Measurements from ENCODE around the gene IL17REL. TPM values are rescaled to one million over a fixed set of nuclear protein-coding genes. Genes with fewer than 3 reads are reported as not detected.

Gene IL17REL
- polyA plus RNA-seq (2013, experiment 1 of 2; ENCODE audit: insufficient read length): not detected
- 0.02 TPM for polyA plus RNA-seq (2013, experiment 2 of 2; ENCODE audit: insufficient read length)

GRCh38 chr22:50012211-50013181 is at the start of gene IL17REL:
Gene IL17REL, minus strand, starts transcription at chr22:50012765. Its CDS starts 119 bp downstream, at chr22:50012646.
- DNase-seq: no peak

DNA sequence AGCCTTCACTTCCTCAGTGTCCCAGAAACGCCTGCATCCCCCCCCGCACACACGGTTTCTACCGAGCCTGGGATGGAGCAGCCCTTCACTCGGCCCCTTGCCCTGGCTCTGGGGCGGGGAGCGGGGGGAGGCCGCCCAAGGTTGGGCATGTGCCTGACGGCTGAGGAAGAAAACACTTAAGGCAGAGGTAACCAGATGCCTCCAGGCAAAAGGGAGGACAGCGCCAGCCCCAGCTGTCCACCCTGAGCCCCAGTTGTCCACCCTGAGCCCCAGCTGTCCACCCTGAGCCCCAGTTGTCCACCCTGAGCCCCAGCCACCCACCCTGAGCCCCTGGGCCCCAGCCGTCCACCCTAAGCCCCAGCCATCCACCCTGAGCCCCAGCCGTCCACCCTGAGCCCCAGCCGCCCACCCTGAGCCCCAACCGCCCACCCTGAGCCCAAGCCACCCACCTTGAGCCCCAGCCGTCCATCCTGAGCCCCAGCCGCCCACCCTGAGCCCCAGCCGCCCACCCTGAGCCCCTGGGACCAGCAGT is 49.3 kb upstream of the IL17REL start:
- no peak for DNase-seq

DNA sequence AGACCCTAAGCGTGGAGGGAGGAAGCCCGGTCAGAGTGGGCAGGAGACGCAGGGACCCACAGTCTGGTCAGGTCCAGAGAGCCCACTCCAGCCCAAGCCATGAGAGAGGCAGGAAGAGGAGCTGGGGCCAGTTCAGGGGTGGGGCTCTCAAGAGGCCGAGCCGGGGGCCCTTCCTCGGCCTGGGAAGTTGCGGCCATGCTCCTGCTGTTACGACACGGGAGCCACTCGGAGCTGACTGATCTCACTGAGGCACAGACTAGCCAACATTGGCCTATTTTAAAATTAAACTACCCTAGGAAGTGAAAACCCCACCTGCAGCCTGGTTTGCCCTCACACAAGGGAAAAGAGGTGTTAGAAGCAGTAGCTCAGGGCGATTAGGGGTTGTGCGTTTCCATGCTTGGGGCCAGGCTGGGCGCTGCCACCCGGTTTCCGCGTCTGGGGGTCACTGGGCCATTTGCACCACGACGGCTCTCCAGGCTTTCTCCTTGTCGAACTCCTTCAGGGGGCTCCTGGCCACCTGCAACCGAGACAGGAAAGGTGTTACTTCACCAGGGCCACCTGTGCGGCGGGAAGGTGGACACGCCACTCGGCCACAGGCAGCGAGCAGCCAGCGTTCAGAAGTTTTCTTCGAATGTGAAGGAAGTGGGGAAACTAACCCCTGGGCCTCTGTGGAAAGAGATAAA is 48.7 kb upstream of the IL17REL start:
- no peak for DNase-seq

- DNase-seq: no peak
Measured at GRCh38 chr22:50060441-50061140, 48.0 kb upstream of the IL17REL start.

GRCh38 chr22:50059881-50060262 is 47.3 kb upstream of the IL17REL start:
- no peak for DNase-seq

DNA sequence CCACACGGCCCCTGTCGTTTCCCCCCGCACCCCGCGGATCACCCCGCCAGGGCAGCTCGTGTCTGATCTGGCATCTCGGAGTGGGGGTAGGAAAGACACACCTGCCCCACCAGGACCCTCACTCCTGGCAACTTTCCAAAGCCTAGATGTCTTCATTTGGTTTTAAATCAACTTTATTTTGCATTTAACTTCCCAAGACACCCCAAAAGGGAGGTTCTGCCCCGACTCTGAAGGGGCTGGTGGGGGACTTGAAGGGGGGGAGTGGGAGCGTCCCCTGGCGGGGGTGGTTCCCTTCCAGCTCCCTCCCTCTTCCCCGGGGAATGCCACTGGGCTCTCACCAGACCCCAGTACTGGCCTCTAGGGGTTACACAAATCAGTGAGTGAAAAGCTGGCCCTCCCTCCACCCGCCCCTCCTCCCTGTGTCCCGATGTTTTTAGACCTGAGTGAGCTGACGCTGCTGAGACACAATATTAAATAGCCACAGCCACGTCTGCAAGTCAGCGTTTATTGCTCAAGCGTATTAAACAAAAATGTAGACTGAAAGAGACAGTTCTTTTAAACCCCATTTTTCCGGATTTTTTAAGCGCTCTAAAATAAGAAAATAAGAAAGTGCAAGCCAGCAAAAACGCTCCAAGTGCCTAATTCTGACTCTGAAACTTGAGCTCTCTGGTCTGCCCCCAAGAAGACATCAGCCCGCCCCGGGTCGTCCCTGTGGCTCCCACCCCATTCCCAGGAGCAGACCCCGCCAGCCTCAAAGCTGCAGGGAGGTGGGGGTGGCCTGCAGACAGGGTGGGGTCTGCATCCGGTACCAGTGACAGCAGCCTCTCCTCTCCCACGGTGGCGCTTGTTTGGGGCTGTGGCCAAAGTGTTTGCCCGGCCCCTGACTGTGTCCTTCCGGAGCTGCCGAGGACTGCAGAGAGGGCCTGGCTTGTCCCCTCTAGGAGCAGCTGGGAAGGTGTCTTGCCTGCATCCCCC is 46.6 kb upstream of the IL17REL start:
- peak; percentile 28 for DNase-seq

DNA sequence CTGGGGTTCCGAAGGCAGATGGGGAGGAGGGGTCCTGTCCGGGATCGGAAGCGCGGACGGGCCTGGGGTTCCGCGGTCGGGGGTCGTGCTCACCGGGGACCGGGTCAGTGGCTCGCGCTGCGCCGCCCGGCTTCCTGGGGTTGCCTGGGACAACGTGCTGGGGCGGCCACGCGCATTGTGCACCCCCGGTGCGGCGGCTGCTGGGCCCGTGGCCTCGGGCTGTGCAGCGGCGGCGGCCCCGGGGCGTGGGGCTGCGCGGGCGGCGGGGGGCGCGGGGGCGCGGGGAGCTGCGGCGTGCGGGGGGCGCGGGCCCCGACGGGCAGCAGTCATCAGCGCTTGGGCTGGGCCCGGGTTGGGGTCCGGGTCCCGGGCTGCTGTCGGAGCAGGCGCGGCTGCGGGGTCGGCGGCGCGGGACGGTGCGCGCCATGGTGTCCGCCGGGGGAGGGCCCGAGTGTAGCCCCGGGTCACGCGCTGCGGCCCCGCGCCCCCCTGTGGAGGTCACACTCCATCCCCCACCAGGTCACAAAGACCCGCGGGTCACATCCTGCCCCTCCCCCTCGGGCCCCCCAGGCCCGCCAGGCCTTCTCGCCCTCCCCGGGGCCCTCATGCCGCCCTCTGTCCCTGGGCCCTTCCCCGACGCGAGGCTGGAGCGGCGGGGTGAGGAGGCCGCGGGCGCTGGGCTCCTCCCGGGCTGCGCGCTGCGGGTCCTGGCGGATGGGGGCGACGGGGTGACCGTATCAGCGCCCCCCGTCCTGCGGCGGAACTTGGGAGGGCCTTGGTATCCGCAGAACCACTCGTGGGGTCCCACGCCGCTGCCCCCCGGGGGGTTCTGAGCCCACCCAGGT is 45.7 kb upstream of the IL17REL start, which contains the start of gene TTLL8:
TTLL8 (minus strand) TSS at position 238 of the 845 bp plus-strand sequence.
- DNase-seq: no peak

DNA sequence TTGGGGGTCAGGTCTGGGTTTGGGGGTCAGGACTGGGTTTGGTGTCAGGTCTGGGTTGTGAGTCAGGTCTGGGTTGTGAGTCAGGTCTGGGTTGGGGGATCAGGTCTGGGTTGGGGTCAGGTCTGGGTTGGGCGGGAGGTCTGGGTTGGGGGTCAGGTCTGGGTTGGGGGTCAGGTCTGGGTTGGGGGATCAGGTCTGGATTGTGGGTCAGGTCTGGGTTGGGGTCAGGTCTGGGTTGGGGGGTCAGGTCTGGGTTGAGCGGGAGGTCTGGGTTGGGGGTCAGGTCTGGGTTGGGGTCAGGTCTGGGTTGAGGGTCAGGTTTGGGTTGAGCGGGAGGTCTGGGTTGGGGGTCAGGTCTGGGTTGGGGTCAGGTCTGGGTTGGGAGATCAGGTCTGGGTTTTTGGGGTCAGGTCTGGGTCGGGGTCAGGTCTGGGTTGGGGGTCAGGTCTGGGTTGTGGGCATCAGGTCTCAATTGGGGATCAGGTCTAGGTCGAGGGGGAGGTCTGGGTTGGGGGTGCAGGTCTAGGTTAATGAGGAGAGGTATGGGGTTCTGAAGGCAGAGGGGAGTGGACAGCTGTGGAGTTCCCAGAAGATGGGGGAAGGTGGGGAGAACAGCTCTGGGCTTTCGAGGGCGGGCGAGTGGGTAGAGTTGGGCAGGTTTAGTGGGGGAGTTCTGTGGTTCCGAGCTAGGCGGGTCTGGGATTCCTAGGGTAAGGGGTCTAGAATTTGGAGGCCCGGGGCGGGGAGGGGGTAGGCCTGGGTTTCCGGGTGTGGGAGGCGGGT is 44.9 kb upstream of the IL17REL start:
- DNase-seq: no peak

- DNase-seq: no peak
Measured at GRCh38 chr22:50056214-50056972, 43.8 kb upstream of the IL17REL start.

DNA sequence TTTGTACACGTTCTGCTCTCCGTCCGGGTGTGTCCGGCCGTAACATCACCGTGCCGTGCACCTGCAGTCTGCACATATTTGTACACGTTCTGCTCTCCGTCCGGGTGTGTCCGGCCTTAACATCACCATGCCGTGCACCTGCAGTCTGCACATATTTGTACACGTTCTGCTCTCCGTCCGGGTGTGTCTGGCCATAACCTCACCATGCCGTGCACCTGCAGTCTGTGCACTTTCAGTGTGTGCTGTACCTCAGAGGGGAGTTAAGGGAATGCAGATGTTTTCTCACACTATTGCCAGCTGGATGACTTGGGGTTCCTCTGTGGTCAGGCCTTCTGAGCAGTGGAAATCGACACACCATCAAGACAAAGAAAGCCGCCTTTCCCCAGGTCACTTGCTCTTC is 41.3 kb upstream of the IL17REL start:
- DNase-seq: no peak

DNA sequence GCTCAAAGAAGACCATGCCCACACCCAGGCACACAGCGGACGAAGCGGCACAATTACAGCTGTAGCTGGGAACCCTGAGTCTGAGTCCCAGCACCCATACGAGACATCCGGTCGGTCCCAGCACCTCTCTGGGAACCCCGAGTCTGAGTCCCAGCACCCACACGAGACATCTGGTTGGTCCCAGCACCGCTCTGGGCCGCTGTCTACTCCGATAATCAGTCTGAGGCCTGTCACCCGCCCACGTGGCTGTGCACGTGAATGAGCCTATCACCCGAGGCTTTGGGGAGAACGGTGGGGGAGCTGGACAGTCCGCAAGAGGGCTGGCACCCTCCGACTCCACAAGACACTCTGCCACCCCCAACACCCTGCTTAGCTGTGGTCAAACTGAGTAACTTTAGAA is 39.4 kb upstream of the IL17REL start:
- no peak for DNase-seq

DNA sequence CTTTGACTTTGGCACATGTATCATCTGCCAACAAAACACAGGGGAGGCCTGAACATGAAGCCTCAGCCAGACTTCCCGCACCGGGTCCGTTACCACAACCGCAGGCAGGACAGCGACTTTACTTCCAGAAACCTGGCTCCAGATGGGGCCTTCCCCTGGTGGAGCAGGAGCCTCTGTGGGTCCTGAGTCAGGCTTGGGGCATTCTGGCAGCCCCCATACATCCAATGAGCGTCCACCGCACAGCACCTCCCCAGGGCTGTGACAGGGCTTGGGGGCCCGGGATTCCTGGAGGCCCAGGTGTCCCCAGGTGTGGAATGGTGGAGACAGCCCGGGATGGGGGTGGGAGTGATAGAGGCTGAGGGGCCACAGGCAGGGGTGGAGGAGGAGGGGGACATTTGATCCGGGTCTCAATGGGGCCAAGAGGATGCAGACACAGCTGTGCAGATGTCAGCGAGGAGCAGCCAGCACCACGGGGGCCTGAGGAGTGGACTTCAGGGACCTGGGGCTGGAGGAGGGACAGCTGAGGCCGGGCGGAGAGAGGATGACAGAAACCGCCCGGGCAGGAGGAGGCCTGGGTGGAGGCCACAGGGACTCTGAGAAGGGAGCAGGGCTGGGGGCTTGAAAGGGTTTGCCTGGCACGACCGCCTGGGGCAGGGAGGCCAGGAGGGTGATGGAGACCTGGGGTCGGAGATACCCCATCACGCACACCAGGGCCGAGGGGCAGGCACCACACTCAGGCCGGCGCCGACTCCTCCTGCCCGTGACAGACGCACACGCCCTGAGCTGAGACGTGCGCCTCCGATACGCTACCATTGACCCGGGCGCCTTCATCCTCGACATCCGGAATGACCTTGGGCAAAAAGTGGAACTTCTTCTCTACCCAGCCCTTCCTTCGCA is 37.0 kb upstream of the IL17REL start:
- no peak for DNase-seq

- DNase-seq: no peak
Measured at GRCh38 chr22:50048836-50049235, 36.3 kb upstream of the IL17REL start.

- no peak for DNase-seq
Measured at GRCh38 chr22:50048061-50048765, 35.6 kb upstream of the IL17REL start.

DNA sequence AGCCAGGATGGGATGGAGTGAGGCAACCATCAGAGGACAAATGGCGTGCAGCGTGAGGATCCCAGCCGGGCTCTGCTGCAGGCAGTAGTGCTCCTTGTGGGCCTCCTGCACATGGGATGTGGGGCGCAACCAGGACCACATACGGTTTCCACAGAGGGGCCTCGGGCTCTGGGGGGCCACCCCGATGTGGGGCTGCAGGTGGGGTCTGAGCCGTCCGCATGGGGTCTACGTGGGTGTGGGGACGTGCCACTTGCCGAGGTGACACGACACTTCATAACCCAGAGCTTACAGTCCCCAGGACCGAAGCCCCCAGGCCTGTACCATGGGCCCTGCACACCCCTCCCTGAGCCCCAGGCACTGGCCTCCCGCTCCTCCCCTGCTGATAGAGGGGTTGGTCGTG is 34.8 kb upstream of the IL17REL start:
- DNase-seq: no peak

DNA sequence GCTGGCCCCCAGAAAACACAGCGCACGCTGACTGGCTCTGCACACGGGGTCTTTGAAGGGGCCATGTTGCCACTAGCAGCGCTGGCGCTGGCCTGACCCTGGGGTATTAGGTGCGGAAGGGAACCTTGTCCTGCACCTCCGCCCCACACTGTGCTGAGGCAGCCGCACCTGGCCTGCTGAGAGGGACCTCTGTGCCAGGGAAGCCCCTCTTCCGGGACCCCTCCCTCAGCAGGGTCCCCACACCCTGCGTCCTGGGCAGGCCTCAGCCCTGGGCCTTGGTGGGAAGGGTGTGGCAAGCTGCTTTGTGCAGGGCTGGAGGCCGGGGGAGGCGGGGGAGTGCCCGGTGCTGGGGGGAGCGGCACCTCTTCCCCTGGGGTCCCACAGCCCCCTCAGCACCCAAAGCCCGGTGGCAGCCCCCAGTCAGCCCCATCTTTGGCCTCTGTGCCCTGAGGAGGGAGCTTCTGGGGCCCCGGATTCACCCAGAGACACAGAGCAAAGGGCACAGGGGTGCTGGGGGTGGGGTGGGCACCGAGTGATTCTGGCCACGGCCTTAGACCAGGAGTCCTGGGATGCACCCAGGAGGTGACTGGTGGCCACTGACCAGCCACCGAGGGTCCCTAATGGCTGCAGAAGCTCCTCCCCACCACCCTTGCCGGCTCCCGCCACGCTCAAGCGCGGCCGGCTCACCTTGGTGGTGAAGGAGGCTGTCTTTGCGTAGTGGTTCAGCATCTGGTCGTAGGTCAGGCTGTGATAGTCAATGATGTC is 34.1 kb upstream of the IL17REL start:
- DNase-seq: no peak
